Neural cell (in vitro differentiated cells): ENCODE results near the gene INPPL1. TPM values are rescaled to one million over a fixed set of nuclear protein-coding genes. Genes with fewer than 3 reads are reported as not detected.

Experiments
- H2AFZ ChIP-seq: fragments of 200-600, 300-800 bp; sonication (generic), shearing (Covaris generic); 2 replicates; pipeline ENCODE4 v1.6.0; 2014; ENCODE audit warnings: low read depth, mild to moderate bottlenecking, antibody characterized with exemption, low read length, moderate library complexity
- H3F3A ChIP-seq: fragments of 200-600 bp; shearing (Covaris generic); 2 replicates; pipeline ENCODE4 v1.6.1; 2016; ENCODE audit warnings: mild to moderate bottlenecking, moderate library complexity, mixed read lengths, antibody characterized with exemption, low read length; ENCODE audit not compliant: insufficient read depth, poor library complexity, severe bottlenecking
- H3K27ac ChIP-seq: fragments of 200-600, 300-800 bp; sonication (generic), shearing (Covaris generic); 2 replicates; pipeline ENCODE4 v1.5.1; 2014; ENCODE audit warnings: mild to moderate bottlenecking, low read length, moderate library complexity
- H3K27me3 ChIP-seq: fragments of 300-800, 200-600 bp; sonication (generic), shearing (Covaris generic); 2 replicates; pipeline ENCODE4 v1.6.0; 2014; ENCODE audit warnings: mild to moderate bottlenecking, low read depth, low read length, moderate library complexity; ENCODE audit not compliant: insufficient read depth
- H3K36me3 ChIP-seq: fragments of 300-800, 200-600 bp; sonication (generic), shearing (Covaris generic); 2 replicates; pipeline ENCODE4 v1.5.1; 2014; ENCODE audit warnings: mild to moderate bottlenecking, antibody characterized with exemption, low read length, moderate library complexity; ENCODE audit not compliant: insufficient read depth
- H3K4me2 ChIP-seq: fragments of 300-800, 200-600 bp; sonication (generic), shearing (Covaris generic); 2 replicates; pipeline ENCODE4 v1.6.0; 2014; ENCODE audit warnings: mild to moderate bottlenecking, low read length
- H3K4me3 ChIP-seq: fragments of 300-800, 200-600 bp; sonication (generic), shearing (Covaris generic); 2 replicates; pipeline ENCODE4 v1.5.1; 2014; ENCODE audit warnings: mild to moderate bottlenecking, low read length, moderate library complexity
- H3K79me2 ChIP-seq: fragments of 200-600 bp; shearing (Covaris generic); replicated peaks from 2 replicates; pipeline ENCODE4 v1.6.0; 2014; ENCODE audit warnings: mild to moderate bottlenecking, low read length, moderate library complexity; ENCODE audit not compliant: insufficient read depth
- H3K9ac ChIP-seq: fragments of 300-800, 200-600 bp; sonication (generic), shearing (Covaris generic); 2 replicates; pipeline ENCODE4 v1.6.1; 2016; ENCODE audit warnings: mild to moderate bottlenecking, low read length, mixed read lengths
- H3K9me2 ChIP-seq: fragments of 200-600 bp; shearing (Covaris generic); 2 replicates; pipeline ENCODE4 v1.6.1; 2016; ENCODE audit warnings: mild to moderate bottlenecking, low read length, mixed read lengths; ENCODE audit not compliant: insufficient read depth
- H3K9me3 ChIP-seq: fragments of 200-600, 300-800 bp; sonication (generic), shearing (Covaris generic); 2 replicates; pipeline ENCODE4 v1.6.1; 2016; ENCODE audit warnings: mild to moderate bottlenecking, mixed run types, low read length, moderate library complexity, mixed read lengths
- H4K20me1 ChIP-seq: fragments of 200-600 bp; shearing (Covaris generic); 2 replicates; pipeline ENCODE4 v1.6.1; 2016; ENCODE audit warnings: mild to moderate bottlenecking, mixed run types; ENCODE audit not compliant: insufficient read depth
- EP300 ChIP-seq: fragments of 450-650 bp; conservative IDR thresholded peaks from 2 replicates; pipeline ENCODE4 v1.6.1; 2014; ENCODE audit warnings: antibody characterized with exemption, mild to moderate bottlenecking, moderate library complexity; ENCODE audit not compliant: poor library complexity, severe bottlenecking
- EZH2 ChIP-seq: fragments of 200-600, 300-800 bp; shearing (Covaris generic), sonication (generic); IDR thresholded peaks from 2 replicates; pipeline ENCODE4 v1.6.1; 2014; ENCODE audit warnings: antibody characterized with exemption, low read length, borderline replicate concordance, mild to moderate bottlenecking; ENCODE audit not compliant: insufficient read depth, poor library complexity, severe bottlenecking
- MXI1 ChIP-seq: fragments of 450-650 bp; conservative IDR thresholded peaks from 2 replicates; pipeline ENCODE4 v1.6.1; 2014; ENCODE audit warnings: antibody characterized with exemption, mild to moderate bottlenecking; ENCODE audit not compliant: poor library complexity, severe bottlenecking
- POLR2AphosphoS5 ChIP-seq: IDR thresholded peaks from 2 replicates; pipeline ENCODE4 v1.6.1; 2012
- RAD21 ChIP-seq: fragments of 450-650 bp; conservative IDR thresholded peaks from 2 replicates; pipeline ENCODE4 v1.6.1; 2014; ENCODE audit warnings: antibody characterized with exemption, mild to moderate bottlenecking, moderate library complexity
- SMC3 ChIP-seq: fragments of 450-650 bp; conservative IDR thresholded peaks from 2 replicates; pipeline ENCODE4 v1.6.1; 2014; ENCODE audit warnings: antibody characterized with exemption, mild to moderate bottlenecking, moderate library complexity; ENCODE audit not compliant: poor library complexity
- TAF1 ChIP-seq: IDR thresholded peaks from 2 replicates; pipeline ENCODE4 v1.6.1; 2012; ENCODE audit warnings: low read depth
- polyA plus RNA-seq: library from polyadenylated mRNA; depleted of rRNA; stranded (reverse); fragments of >200 nt; gene quantifications from 2 replicates; pipeline ENCODE4 v1.2.3, GENCODE V29; 2014
- TF ChIP-seq, protein P1 (sequence below): IDR thresholded peaks from 2 replicates; pipeline ENCODE4 v1.6.1; 2012; ENCODE audit warnings: borderline replicate concordance
- TF ChIP-seq, protein P2 (sequence below): fragments of 450-650 bp; IDR thresholded peaks from 2 replicates; pipeline ENCODE4 v1.5.1; 2014; ENCODE audit warnings: antibody characterized with exemption, mild to moderate bottlenecking, moderate library complexity; ENCODE audit not compliant: poor library complexity, severe bottlenecking

Gene INPPL1
- polyA plus RNA-seq, 1 donor from 2014 or later, result 2.0 TPM

- Histone ChIP-seq H3K79me2 (no peaks in the 10 kb centered on the region), H3K4me2 (no peak overlapping the region), H4K20me1 (no peaks in the 10 kb centered on the region), H3K27me3 (peaks cover 23% of the 10 kb centered on the region), H3K9me2 (no peaks in the 10 kb centered on the region), H2AFZ (no peak overlapping the region), H3K36me3 (no peaks in the 10 kb centered on the region), H3K27ac (no peak overlapping the region), H3K4me3 (no peak overlapping the region), H3K9ac (no peak overlapping the region), H3F3A (no peaks in the 10 kb centered on the region), H3K9me3 (no peaks in the 10 kb centered on the region)
- TF ChIP-seq SMC3 (no peak), EZH2 (no peak), TAF1 (no peak), EP300 (no peak), RAD21 (no peak), MXI1 (no peak), POLR2AphosphoS5 (no peak)
- TF ChIP-seq, protein P1, sequence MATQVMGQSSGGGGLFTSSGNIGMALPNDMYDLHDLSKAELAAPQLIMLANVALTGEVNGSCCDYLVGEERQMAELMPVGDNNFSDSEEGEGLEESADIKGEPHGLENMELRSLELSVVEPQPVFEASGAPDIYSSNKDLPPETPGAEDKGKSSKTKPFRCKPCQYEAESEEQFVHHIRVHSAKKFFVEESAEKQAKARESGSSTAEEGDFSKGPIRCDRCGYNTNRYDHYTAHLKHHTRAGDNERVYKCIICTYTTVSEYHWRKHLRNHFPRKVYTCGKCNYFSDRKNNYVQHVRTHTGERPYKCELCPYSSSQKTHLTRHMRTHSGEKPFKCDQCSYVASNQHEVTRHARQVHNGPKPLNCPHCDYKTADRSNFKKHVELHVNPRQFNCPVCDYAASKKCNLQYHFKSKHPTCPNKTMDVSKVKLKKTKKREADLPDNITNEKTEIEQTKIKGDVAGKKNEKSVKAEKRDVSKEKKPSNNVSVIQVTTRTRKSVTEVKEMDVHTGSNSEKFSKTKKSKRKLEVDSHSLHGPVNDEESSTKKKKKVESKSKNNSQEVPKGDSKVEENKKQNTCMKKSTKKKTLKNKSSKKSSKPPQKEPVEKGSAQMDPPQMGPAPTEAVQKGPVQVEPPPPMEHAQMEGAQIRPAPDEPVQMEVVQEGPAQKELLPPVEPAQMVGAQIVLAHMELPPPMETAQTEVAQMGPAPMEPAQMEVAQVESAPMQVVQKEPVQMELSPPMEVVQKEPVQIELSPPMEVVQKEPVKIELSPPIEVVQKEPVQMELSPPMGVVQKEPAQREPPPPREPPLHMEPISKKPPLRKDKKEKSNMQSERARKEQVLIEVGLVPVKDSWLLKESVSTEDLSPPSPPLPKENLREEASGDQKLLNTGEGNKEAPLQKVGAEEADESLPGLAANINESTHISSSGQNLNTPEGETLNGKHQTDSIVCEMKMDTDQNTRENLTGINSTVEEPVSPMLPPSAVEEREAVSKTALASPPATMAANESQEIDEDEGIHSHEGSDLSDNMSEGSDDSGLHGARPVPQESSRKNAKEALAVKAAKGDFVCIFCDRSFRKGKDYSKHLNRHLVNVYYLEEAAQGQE, result no peak
- TF ChIP-seq, protein P2, sequence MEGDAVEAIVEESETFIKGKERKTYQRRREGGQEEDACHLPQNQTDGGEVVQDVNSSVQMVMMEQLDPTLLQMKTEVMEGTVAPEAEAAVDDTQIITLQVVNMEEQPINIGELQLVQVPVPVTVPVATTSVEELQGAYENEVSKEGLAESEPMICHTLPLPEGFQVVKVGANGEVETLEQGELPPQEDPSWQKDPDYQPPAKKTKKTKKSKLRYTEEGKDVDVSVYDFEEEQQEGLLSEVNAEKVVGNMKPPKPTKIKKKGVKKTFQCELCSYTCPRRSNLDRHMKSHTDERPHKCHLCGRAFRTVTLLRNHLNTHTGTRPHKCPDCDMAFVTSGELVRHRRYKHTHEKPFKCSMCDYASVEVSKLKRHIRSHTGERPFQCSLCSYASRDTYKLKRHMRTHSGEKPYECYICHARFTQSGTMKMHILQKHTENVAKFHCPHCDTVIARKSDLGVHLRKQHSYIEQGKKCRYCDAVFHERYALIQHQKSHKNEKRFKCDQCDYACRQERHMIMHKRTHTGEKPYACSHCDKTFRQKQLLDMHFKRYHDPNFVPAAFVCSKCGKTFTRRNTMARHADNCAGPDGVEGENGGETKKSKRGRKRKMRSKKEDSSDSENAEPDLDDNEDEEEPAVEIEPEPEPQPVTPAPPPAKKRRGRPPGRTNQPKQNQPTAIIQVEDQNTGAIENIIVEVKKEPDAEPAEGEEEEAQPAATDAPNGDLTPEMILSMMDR, result no peak
Measured at GRCh38 chr11:72235351-72236057, 10.9 kb downstream of the INPPL1 start.

DNA sequence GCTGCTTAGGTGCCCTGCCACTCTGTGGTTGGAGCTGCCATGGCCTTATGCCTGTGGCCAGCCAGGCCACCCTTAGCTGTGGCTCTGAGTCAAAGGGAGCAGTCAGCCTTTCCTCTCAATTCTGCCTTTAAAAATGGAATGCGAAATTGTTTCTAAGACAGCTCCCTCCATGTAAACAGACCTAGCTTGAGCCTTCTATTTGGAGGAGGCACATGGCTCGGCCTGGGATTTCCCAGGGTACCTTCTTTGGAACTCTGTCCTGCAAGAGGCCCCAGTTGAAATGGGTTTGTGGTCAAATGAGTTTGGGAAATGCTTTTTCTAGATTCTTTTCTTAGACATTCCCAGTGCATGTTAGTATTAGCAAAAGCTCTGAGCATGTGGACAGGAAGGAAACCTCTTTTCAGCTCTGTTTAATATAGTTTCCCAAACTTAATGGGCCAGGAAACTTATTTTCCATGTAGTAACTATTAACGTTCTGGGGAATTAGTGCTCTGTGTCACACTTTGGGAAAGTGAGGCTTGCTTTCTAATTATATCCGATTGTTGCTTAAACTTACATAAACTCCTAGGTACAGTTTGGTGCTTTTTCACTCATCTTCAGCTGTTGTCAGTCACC, 11.6 kb downstream of the INPPL1 start:
- Histone ChIP-seq H3K27ac (no peak overlapping the region), H3K79me2 (no peaks in the 10 kb centered on the region), H3K36me3 (no peaks in the 10 kb centered on the region), H3K4me3 (no peak overlapping the region), H3K9ac (no peak overlapping the region), H3K9me2 (no peaks in the 10 kb centered on the region), H2AFZ (no peak overlapping the region), H3K4me2 (no peak overlapping the region), H4K20me1 (no peaks in the 10 kb centered on the region), H3K27me3 (peaks cover 30% of the 10 kb centered on the region), H3K9me3 (no peaks in the 10 kb centered on the region), H3F3A (no peaks in the 10 kb centered on the region)
- TF ChIP-seq SMC3 (no peak), POLR2AphosphoS5 (no peak), MXI1 (no peak), EP300 (no peak), EZH2 (no peak), RAD21 (no peak), TAF1 (no peak)
- TF ChIP-seq, protein P2, result no peak
- TF ChIP-seq, protein P1, result no peak
